ACC112 (cell line): ENCODE measurements around the gene CRB2.

Experiments used
- H2AFZ ChIP-seq: fragments of 200-600 bp; sonication (generic); one replicate; pipeline ENCODE4 v1.6.0; 2017; ENCODE audit warnings: antibody characterized with exemption, low read length; ENCODE audit not compliant: unreplicated experiment
- H3K27ac ChIP-seq: fragments of 200-600 bp; sonication (generic); 2 replicates; pipeline ENCODE4 v1.5.1; 2014; ENCODE audit warnings: low read depth, mild to moderate bottlenecking, antibody characterized with exemption, low read length, moderate library complexity
- H3K27me3 ChIP-seq: fragments of 200-600 bp; sonication (generic); 2 replicates; pipeline ENCODE4 v1.6.1; 2014; ENCODE audit warnings: mild to moderate bottlenecking, antibody characterized with exemption, low read length, moderate library complexity, mixed read lengths; ENCODE audit not compliant: insufficient read depth
- H3K36me3 ChIP-seq: fragments of 200-600 bp; sonication (generic); 2 replicates; pipeline ENCODE4 v1.6.1; 2016; ENCODE audit warnings: mild to moderate bottlenecking, antibody characterized with exemption, low read length, moderate library complexity, mixed read lengths; ENCODE audit not compliant: insufficient read depth
- H3K4me1 ChIP-seq: fragments of 200-600 bp; sonication (generic); one replicate; pipeline ENCODE4 v1.6.1; 2016; ENCODE audit warnings: low read length, mixed read lengths; ENCODE audit not compliant: insufficient read depth, unreplicated experiment, control insufficient read depth
- H3K4me3 ChIP-seq: fragments of 200-600 bp; sonication (generic); 2 replicates; pipeline ENCODE4 v1.5.1; 2014; ENCODE audit warnings: mild to moderate bottlenecking, low read depth, low read length
- H3K79me2 ChIP-seq: fragments of 200-600 bp; sonication (generic); one replicate; pipeline ENCODE4 v1.6.0; 2016; ENCODE audit warnings: low read length; ENCODE audit not compliant: control insufficient read depth, unreplicated experiment, insufficient read depth

The CRB2 gene

DNA sequence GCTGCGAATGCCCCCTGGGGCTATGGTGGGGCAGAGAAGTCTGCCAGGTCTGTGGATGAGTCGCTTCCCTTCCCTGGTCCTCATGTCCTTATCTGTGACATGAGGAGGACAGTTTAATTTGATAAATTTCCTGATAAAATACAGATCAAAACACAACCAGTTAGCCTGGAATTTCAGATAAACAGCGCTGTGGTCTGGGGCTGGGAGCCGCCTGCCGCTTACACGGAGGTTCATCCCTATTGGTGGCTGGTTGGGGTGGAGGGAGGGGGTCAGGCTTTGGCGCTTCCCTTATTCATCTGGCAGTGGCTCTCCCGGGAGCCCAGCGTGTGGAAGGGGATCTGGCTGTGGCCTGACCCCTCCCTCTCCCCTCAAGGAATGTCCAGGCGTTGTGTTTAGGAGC, 17.9 kb downstream of the CRB2 start:
- peaks cover 28% of the 10 kb centered on the region for H3K27me3 ChIP-seq
- no peaks in the 10 kb centered on the region for H3K4me1 ChIP-seq
- no peak overlapping the region for H3K4me3 ChIP-seq
- H3K27ac ChIP-seq, result no peak overlapping the region
- no peak overlapping the region for H2AFZ ChIP-seq
- H3K36me3 ChIP-seq, result no peaks in the 10 kb centered on the region
- no peaks in the 10 kb centered on the region for H3K79me2 ChIP-seq

DNA sequence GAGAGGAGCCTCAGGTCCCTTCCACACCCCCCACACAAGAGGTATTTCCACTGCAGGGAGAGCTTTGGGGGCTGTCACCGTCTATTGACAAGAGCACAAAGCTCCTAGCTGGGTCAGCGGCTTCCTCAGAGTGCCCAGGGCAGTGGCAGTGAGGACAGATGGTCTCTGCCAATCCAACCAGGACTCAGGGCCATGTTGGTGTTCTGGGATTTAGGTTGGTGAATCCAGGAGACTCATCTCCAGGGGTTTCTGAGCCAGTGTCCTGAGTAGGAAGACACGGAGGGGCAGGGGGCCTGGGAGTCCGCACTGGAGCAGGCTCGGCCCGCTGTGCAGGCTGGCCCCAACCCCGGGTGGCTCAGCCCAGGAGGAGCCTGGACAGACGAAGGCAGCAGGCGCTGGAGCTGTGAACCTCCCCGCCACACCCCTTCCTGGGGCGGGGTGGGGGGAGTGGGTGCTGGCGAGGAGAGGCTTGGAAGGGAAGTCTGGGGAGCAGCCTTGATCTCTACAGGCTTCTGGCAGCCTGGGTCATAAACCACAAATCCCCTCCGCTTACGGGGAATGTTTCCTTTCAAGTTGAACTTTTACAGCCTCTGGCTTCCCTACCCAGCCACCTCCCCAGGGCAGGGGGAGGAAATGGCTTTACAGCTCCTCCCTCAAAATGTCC, 19.6 kb downstream of the CRB2 start:
- no peaks in the 10 kb centered on the region for H3K79me2 ChIP-seq
- H3K27ac ChIP-seq, result no peak overlapping the region
- H3K27me3 ChIP-seq, result peaks cover 28% of the 10 kb centered on the region
- H2AFZ ChIP-seq, result no peak overlapping the region
- no peaks in the 10 kb centered on the region for H3K4me1 ChIP-seq
- H3K36me3 ChIP-seq, result no peaks in the 10 kb centered on the region
- H3K4me3 ChIP-seq, result no peak overlapping the region

DNA sequence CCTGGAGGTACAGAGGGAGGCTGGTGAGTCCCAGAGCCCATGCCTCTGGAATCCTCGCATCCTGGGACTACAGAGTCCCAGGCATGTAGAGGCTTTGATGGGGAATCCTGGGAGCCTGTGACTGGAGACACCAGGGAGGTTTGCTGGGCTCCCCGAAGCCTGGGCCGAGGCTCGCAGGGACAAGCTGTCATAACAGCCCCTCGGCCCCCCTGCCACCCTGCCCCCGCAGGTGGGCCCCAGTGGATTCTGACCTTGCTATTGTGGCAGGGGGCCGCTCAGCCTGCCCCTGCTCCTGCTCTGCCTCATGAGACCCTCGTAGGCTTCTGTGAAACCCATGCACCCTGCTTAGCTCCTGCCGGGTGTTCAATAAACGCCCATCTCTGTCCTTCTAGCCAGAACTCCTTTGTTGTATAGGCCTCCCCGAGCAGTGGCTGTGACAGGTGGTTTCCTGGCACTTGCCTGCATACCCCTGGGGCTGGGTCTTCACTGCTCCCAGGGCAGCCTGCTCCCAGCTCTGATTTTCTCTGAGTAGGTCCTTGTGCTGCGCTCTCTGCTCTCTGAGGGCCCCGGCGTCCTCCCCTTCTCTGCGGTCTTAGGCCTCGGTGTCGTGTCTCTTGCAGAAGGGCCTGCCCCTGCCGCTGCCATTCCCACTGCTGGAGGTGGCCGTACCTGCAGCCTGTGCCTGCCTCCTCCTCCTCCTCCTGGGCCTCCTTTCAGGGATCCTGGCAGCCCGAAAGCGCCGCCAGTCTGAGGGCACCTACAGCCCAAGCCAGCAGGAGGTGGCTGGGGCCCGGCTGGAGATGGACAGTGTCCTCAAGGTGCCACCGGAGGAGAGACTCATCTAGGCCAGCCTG, 20.4 kb downstream of the CRB2 start:
- no peaks in the 10 kb centered on the region for H3K4me1 ChIP-seq
- H3K36me3 ChIP-seq, result no peaks in the 10 kb centered on the region
- no peak overlapping the region for H2AFZ ChIP-seq
- H3K27me3 ChIP-seq, result peaks cover 28% of the 10 kb centered on the region
- no peak overlapping the region for H3K27ac ChIP-seq
- H3K79me2 ChIP-seq, result no peaks in the 10 kb centered on the region
- no peak overlapping the region for H3K4me3 ChIP-seq

DNA sequence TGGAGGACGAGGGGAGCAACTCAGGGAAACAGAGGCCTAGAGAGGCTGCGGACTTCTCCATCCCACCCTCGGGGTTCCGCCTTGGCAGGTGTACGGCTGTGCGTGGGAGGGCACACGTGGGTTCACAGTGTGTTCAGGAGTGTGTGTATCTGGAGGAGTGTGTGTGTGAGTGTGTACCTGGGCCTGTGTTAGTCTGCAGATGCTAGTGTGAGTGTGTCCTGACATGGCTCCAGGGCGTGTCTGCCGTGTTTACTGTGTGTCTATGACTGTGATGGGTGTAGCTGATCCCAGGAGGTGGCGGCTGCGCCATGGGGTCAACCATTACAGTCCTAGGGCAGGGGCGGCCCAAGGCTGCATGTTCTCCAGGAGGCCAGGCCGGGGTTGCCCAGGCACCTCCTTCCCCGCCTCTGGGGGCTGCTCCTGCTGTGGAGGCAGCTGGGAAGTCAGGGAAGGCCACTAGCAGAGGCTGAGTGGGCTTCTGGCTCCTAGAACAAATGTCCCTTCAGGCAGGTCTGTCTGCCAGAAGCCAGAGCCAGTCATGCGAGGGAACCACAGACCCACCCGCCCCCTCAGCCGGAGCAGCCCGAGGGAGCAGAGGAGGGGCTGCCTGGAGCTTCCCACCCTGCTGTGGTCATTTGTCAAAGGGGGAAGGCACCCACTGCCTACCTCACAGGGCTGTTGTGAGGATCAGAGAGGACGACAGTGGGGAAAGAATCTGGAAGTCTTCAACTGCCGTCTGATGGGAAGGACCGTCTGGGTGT, 21.4 kb downstream of the CRB2 start:
- no peak overlapping the region for H3K27ac ChIP-seq
- H3K79me2 ChIP-seq, result no peaks in the 10 kb centered on the region
- no peak overlapping the region for H3K4me3 ChIP-seq
- no peaks in the 10 kb centered on the region for H3K36me3 ChIP-seq
- no peaks in the 10 kb centered on the region for H3K4me1 ChIP-seq
- peaks cover 18% of the 10 kb centered on the region for H3K27me3 ChIP-seq
- H2AFZ ChIP-seq, result no peak overlapping the region

DNA sequence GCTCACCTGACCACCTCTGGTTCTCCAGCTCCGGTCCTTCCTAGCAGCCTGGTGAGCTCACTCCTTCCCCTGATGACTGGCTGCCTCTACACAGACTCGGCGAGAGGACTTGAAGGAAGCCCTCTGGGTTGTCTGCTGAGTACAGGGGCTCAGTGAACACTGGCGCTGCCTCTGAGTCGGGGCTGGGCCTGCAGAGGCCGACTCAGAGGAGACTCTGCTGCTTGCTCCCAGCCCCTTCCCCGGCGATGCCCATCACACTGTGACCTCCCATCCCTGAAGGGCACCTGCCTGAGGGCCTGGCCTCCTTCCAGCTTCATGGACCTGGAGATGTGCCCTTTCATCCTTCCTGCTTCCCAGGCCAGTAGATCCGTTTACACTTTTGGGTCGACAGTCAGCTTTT, 22.0 kb downstream of the CRB2 start:
- no peaks in the 10 kb centered on the region for H3K79me2 ChIP-seq
- no peak overlapping the region for H3K4me3 ChIP-seq
- no peaks in the 10 kb centered on the region for H3K4me1 ChIP-seq
- peaks cover 14% of the 10 kb centered on the region; the same call in 1 of the 2 replicates for H3K27me3 ChIP-seq
- H3K36me3 ChIP-seq, result no peaks in the 10 kb centered on the region
- H2AFZ ChIP-seq, result no peak overlapping the region
- no peak overlapping the region for H3K27ac ChIP-seq

DNA sequence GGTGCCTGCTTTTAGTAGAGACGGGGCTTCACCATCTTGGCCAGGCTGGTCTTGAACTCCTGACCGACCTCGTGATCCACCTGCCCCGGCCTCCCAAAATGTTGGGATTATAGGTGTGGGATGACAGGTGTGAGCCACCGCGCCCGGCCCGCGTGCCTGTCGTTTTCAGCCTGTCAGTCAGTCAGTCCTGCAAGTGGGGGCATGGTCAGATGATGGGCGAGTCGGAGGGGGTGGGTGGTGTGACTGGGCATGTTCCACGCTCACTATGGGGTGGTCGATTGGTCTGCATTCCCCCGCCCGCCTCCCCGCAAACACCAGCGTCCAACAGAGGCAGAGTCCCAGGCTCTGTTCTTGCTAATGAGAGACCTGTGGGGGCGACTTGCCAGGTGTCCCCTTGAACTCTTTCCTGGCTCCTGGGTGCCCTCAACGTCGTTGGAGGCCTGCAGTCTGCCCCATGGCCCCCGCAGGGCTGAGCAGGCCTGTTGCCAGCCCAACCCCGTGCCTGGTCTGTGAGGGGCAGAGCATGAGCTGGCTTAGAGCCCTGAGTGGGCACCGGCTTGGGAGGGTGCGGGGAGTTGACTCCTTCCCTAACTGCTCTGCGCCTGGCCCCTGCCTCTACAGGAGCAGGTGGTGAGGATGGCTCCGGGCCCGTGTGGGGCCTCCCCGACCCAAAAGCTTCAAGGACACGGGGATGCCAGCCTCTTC, 23.1 kb downstream of the CRB2 start:
- H3K27me3 ChIP-seq, result peaks cover 8% of the 10 kb centered on the region; the same call in 1 of the 2 replicates
- H2AFZ ChIP-seq, result no peak overlapping the region
- no peak overlapping the region for H3K4me3 ChIP-seq
- no peak overlapping the region for H3K27ac ChIP-seq
- H3K4me1 ChIP-seq, result no peaks in the 10 kb centered on the region
- no peaks in the 10 kb centered on the region for H3K36me3 ChIP-seq
- no peaks in the 10 kb centered on the region for H3K79me2 ChIP-seq

DNA sequence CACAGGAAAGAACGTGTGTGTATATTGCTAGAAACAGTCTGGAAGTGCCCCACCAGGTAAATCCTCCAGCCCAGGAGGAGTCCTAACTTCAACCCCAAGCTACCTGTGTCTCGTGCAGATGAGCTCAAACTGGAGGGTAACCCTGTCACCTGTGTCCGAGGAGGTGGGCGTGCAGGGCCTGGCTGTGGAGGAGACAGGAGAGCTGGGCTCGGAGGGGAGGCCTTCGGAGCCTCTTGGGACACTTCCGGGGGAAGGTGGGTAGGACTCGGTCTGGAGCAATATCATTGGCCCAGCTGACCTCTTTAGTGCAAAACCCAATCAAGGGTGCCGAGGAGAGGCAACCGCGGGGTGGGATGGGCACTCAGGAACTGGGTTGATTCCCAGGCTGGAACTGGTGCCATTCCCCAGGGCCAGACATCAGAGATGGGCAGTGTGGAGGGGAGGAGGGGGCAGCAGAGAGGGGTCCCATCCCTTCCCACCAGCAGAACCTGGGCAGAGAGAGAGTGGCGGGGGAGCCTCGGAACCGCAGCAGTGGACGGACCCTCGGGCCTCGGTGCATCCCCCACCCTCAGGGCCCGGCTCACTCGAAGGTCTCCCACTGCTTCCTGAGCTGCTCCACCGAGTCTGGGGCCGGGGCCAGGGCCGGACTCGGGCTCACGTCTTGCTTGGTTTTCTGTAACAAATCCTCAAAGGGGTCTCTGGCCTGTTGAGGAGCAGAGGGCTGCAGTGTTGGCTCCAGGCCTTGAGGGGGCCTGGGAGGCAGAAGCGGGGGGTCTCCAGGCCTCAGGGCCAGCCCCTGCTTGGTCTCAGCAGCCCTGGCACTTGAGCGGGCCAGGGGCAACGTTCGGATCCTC, 25.1 kb downstream of the CRB2 start:
- Histone ChIP-seq H2AFZ (no peak overlapping the region), H3K27ac (no peak overlapping the region), H3K4me3 (no peak overlapping the region), H3K27me3 (no peaks in the 10 kb centered on the region), H3K4me1 (no peaks in the 10 kb centered on the region), H3K79me2 (no peaks in the 10 kb centered on the region), H3K36me3 (no peaks in the 10 kb centered on the region)

DNA sequence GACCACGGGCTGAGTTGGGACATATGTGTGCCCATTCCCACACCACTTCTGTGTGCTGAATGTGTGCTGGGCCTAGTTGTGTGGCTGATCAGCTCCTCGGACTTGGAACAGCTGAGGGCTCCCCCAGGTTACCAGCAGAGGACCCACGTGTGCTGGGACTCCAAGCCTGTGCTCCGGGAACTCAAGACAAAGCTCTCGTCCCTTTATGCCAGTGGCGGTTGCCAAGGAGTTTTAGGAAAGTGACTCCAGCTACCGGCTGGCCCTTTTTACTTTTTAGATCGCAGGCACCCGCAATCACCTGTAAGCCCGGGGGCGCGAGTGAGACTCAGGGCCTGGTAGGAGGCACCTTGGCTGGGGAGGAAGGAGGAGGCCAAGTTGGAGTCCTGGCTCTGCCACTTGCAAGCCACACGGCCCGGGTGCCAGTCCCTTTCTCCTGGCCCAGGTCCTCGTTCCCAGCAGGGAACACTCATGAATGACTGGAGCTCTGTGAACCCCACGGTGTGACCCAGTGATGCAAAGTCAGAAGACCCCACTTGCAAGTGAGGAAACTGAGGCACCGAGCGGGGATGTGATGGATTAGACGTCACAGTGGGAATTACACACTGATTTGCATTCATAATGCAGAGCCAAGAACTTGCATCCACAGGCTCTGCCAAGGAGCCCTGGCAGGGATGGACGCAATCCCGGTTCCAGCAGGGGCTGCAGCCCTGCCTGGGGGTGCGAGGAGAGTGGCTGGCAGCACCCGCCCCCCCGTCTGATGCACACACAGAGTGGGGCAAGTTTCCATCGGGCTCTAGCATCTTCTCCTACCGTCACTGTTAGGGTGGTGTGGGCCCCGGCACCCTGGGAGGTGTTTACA, 26.9 kb downstream of the CRB2 start:
- H3K36me3 ChIP-seq, result no peaks in the 10 kb centered on the region

DNA sequence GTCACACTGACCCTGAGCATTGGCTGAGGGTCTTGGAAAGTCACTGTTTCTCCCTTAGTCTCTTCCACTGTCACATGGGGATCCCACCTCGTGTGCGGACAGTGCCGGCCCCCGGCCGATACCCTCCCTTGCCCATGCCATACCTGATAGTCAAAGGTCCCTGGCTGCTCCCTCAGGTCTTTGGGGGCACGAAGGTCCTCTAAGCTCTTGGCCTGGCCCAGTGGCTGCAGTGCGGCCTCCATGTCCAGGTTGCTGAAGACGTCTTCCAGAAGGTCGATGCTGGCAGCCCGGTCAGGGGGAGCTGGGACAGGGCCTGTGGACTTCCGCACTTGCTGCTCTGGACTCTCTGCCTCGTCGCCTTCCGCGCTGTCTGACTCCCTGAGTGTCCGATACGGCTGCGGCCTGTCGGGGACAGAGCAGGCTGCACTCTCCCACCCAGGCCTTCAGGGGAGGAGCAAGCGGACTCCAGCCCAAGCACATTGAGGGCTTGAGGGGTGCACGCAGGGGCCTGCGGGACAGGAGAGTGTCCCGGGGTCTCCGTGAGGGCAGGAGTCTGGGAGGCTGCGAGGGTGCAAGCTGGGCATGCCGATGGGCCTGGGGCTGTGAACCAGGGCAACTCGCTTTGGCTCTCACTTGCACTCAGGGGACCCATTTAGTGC, 27.6 kb downstream of the CRB2 start:
- H3K36me3 ChIP-seq, result no peaks in the 10 kb centered on the region
- no peak overlapping the region for H3K4me3 ChIP-seq
- H2AFZ ChIP-seq, result no peak overlapping the region
- no peaks in the 10 kb centered on the region for H3K4me1 ChIP-seq
- no peaks in the 10 kb centered on the region for H3K27me3 ChIP-seq
- H3K27ac ChIP-seq, result no peak overlapping the region
- H3K79me2 ChIP-seq, result no peaks in the 10 kb centered on the region

More for the DNA sequence above, 26.9 kb downstream of the CRB2 start:
- H3K4me3 ChIP-seq, result no peak overlapping the region
- no peak overlapping the region for H2AFZ ChIP-seq
- no peaks in the 10 kb centered on the region for H3K27me3 ChIP-seq
- no peaks in the 10 kb centered on the region for H3K4me1 ChIP-seq
- no peak overlapping the region for H3K27ac ChIP-seq
- H3K79me2 ChIP-seq, result no peaks in the 10 kb centered on the region
